Measurements from ENCODE around the gene COX20.

GRCh38 chr1:244804841-244805240 lies 30.6 kb upstream of the COX20 start:
- no peak for TF ChIP-seq CTCF (IDR thresholded peaks at IDR 0.05)
- no peak for TF ChIP-seq POLR2A (IDR thresholded peaks at IDR 0.05)
